ENCODE data around the gene LCP1. TPM values are rescaled to one million over a fixed set of nuclear protein-coding genes. Genes with fewer than 3 reads are reported as not detected.
A peak's percentile ranks its signal among the peaks of the same experiment; 100 is the strongest.

LCP1 gene
- total and polyA plus RNA-seq, 2 of the 13 experiments (the other 11 are each of a cell fraction or from before 2014, with no cell fraction given) = 1.6 TPM

DNA sequence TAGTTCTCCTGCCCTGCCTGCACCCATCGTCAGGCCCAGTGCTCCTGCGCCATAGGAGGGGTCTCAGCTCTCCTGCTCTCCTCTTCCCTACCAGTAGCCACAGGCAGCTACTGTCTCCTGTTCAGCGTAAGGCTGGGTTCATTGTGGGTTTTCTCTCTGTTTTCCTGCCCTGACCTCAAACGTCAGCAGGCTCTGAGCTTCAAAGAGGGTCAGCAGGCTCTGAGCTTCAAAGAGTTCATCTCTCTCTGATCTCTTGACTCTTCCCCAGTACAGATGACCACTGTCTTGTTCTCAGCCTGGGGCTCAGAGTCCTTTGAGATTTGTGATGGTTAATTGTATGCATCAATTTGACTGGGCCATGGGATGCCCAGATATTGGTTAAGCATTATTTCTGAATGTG, 72.5 kb downstream of the LCP1 start (continued):
- TF ChIP-seq, protein P1, sequence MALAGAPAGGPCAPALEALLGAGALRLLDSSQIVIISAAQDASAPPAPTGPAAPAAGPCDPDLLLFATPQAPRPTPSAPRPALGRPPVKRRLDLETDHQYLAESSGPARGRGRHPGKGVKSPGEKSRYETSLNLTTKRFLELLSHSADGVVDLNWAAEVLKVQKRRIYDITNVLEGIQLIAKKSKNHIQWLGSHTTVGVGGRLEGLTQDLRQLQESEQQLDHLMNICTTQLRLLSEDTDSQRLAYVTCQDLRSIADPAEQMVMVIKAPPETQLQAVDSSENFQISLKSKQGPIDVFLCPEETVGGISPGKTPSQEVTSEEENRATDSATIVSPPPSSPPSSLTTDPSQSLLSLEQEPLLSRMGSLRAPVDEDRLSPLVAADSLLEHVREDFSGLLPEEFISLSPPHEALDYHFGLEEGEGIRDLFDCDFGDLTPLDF (CRISPR knock-in tag; IDR thresholded peaks at IDR 0.05) = no peak
- no peak for TF ChIP-seq MAF1 (CRISPR knock-in tag; IDR thresholded peaks at IDR 0.05; ENCODE audit: borderline replicate concordance)
- no peak for TF ChIP-seq SP1 (IDR thresholded peaks at IDR 0.05)
- 0 out of 2 replicates have a peak, but pooled peaks have one; percentile 36 for TF ChIP-seq SP1 (CRISPR knock-in tag; IDR thresholded peaks at IDR 0.05)
- no peak for TF ChIP-seq ZSCAN20 (CRISPR knock-in tag; IDR thresholded peaks at IDR 0.05; ENCODE audit: borderline replicate concordance)
- TF ChIP-seq, protein P2, sequence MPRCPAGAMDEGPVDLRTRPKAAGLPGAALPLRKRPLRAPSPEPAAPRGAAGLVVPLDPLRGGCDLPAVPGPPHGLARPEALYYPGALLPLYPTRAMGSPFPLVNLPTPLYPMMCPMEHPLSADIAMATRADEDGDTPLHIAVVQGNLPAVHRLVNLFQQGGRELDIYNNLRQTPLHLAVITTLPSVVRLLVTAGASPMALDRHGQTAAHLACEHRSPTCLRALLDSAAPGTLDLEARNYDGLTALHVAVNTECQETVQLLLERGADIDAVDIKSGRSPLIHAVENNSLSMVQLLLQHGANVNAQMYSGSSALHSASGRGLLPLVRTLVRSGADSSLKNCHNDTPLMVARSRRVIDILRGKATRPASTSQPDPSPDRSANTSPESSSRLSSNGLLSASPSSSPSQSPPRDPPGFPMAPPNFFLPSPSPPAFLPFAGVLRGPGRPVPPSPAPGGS (CRISPR knock-in tag; IDR thresholded peaks at IDR 0.05) = no peak
- no peak for TF ChIP-seq RAD51 (IDR thresholded peaks at IDR 0.05; ENCODE audit: borderline replicate concordance)
- no peak for TF ChIP-seq RFX1 (IDR thresholded peaks at IDR 0.05)
- TF ChIP-seq YY1 (IDR thresholded peaks at IDR 0.05; ENCODE audit: insufficient read depth, insufficient replicate concordance, low read depth, low read length) = no peak
- TF ChIP-seq ZKSCAN8 (CRISPR knock-in tag; IDR thresholded peaks at IDR 0.05; ENCODE audit: borderline replicate concordance) = peak; percentile 75
- TF ChIP-seq, protein P3, sequence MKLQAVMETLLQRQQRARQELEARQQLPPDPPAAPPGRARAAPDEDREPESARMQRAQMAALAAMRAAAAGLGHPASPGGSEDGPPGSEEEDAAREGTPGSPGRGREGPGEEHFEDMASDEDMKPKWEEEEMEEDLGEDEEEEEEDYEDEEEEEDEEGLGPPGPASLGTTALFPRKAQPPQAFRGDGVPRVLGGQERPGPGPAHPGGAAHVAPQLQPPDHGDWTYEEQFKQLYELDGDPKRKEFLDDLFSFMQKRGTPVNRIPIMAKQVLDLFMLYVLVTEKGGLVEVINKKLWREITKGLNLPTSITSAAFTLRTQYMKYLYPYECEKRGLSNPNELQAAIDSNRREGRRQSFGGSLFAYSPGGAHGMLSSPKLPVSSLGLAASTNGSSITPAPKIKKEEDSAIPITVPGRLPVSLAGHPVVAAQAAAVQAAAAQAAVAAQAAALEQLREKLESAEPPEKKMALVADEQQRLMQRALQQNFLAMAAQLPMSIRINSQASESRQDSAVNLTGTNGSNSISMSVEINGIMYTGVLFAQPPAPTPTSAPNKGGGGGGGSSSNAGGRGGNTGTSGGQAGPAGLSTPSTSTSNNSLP (IDR thresholded peaks at IDR 0.05; ENCODE audit: low read depth, low read length) = no peak; the same call in 1 of the 2 replicates
- TF ChIP-seq HNRNPH1 (optimal IDR thresholded peaks at IDR 0.05; ENCODE audit: low read depth, low read length) = no peak
- TF ChIP-seq NR2F6 (IDR thresholded peaks at IDR 0.05) = peak; percentile 98
- TF ChIP-seq NR2F6 (CRISPR knock-in tag; IDR thresholded peaks at IDR 0.05) = peak; percentile 98
- TF ChIP-seq IRX3 (CRISPR knock-in tag; IDR thresholded peaks at IDR 0.05; ENCODE audit: borderline replicate concordance, low read depth) = no peak
- TF ChIP-seq STAG1 (CRISPR knock-in tag; IDR thresholded peaks at IDR 0.05) = peak; percentile 3
- no peak for TF ChIP-seq AGO2 (optimal IDR thresholded peaks at IDR 0.05; ENCODE audit: low read depth, low read length)
- TF ChIP-seq ZNF556 (CRISPR knock-in tag; IDR thresholded peaks at IDR 0.05; ENCODE audit: borderline replicate concordance) = peak; percentile 81
- TF ChIP-seq ZNF296 (CRISPR knock-in tag; conservative IDR thresholded peaks at IDR 0.05) = no peak
- TF ChIP-seq CHD4 (IDR thresholded peaks at IDR 0.05; ENCODE audit: borderline replicate concordance, low read length) = no peak
- peak; percentile 41; the same call in 1 of the 2 replicates for TF ChIP-seq RFXAP (CRISPR knock-in tag; IDR thresholded peaks at IDR 0.05; ENCODE audit: borderline replicate concordance)
- TF ChIP-seq RFXANK (CRISPR knock-in tag; IDR thresholded peaks at IDR 0.05) = no peak
- TF ChIP-seq THAP9 (CRISPR knock-in tag; IDR thresholded peaks at IDR 0.05; ENCODE audit: borderline replicate concordance) = no peak
- no peak for TF ChIP-seq TAF15 (IDR thresholded peaks at IDR 0.05; ENCODE audit: low read depth, low read length, poor library complexity, severe bottlenecking)
- no peak for TF ChIP-seq ZNF329 (CRISPR knock-in tag; IDR thresholded peaks at IDR 0.05; ENCODE audit: low read depth)
